IPS-18a (cell line): Measurements from ENCODE around the gene GLT6D1.

ENCODE experiments used
- H3K27ac ChIP-seq: one replicate; pipeline ENCODE4 v1.5.1; 2013; ENCODE audit warnings: low read length
- H3K27me3 ChIP-seq: one replicate; pipeline ENCODE4 v1.6.1; 2013; ENCODE audit warnings: mild to moderate bottlenecking, low read length; ENCODE audit not compliant: control insufficient read depth, insufficient read depth
- H3K36me3 ChIP-seq: one replicate; pipeline ENCODE4 v1.6.1; 2013; ENCODE audit warnings: low read depth, low read length; ENCODE audit not compliant: control insufficient read depth
- H3K4me1 ChIP-seq: one replicate; pipeline ENCODE4 v1.6.1; 2013; ENCODE audit warnings: low read depth, low read length; ENCODE audit not compliant: control insufficient read depth
- H3K4me3 ChIP-seq: one replicate; pipeline ENCODE4 v1.5.1; 2013; ENCODE audit warnings: low read length
- H3K9ac ChIP-seq: one replicate; pipeline ENCODE4 v1.6.1; 2013; ENCODE audit warnings: mild to moderate bottlenecking, low read length, moderate library complexity
- H3K9me3 ChIP-seq: one replicate; pipeline ENCODE4 v1.6.1; 2013; ENCODE audit warnings: low read depth, low read length; ENCODE audit not compliant: control insufficient read depth

The GLT6D1 gene, protein sequence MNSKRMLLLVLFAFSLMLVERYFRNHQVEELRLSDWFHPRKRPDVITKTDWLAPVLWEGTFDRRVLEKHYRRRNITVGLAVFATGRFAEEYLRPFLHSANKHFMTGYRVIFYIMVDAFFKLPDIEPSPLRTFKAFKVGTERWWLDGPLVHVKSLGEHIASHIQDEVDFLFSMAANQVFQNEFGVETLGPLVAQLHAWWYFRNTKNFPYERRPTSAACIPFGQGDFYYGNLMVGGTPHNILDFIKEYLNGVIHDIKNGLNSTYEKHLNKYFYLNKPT

DNA sequence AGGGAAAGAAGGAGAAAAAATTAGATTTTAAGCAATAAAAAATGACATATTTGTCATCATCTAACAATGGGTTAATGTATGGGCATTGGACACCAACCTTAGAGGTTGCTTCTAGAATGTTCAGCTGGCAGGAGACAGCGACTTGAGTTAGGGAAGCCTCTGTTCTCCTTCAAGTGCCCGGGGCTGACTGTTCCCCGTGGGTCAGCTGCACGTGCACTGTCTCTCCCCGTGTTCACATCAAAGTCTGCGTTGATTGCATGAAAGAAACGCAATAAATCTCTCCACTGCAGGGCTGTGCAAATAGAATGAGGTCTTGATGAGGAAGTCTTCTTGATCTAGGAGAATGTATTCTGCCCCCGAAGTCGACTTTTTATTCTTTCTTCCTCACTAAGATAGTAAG, at the start of gene GLT6D1:
GLT6D1 (minus strand) TSS at position 345 of the 400 bp plus-strand sequence. CDS start 353 bp downstream, outside the sequence.
- H3K4me1 ChIP-seq, result no peaks in the 10 kb centered on the region
- peaks cover 4% of the 10 kb centered on the region for H3K9me3 ChIP-seq
- H3K9ac ChIP-seq, result no peak within 1 kb of the TSS
- no peaks in the 10 kb centered on the region for H3K27me3 ChIP-seq
- no peak within 1 kb of the TSS for H3K4me3 ChIP-seq
- no peak within 1 kb of the TSS for H3K27ac ChIP-seq
- no peaks in the 10 kb centered on the region for H3K36me3 ChIP-seq

DNA sequence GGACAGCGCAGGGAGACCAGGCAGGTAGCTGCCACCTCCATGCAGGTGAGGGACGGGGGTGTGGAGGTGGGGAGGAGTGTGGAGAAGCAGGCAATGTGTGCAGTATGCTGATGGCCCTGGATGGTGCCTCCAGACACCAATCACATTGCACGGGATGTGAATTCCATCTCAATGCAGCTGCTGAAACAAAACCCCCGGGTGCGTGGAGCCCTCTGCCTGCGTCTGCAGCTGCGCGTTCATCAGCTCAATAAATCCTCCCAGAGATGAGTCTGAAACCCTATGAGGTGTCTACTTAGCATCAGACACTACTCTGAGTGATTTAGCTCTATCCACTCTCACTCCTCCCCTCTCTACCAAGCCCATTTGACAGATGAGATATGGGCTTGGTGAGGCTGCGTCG, 49.7 kb upstream of the GLT6D1 start:
- H3K9ac ChIP-seq, result no peak overlapping the region
- H3K27me3 ChIP-seq, result no peaks in the 10 kb centered on the region
- H3K27ac ChIP-seq, result no peak overlapping the region
- no peaks in the 10 kb centered on the region for H3K4me1 ChIP-seq
- H3K9me3 ChIP-seq, result no peaks in the 10 kb centered on the region
- H3K4me3 ChIP-seq, result no peak overlapping the region
- no peaks in the 10 kb centered on the region for H3K36me3 ChIP-seq

GRCh38 chr9:135687216-135687615, 47.9 kb upstream of the GLT6D1 start:
- H3K36me3 ChIP-seq, result no peaks in the 10 kb centered on the region
- H3K9me3 ChIP-seq, result no peaks in the 10 kb centered on the region
- H3K9ac ChIP-seq, result no peak overlapping the region
- no peak overlapping the region for H3K27ac ChIP-seq
- no peaks in the 10 kb centered on the region for H3K27me3 ChIP-seq
- H3K4me1 ChIP-seq, result no peaks in the 10 kb centered on the region
- no peak overlapping the region for H3K4me3 ChIP-seq

- Histone ChIP-seq H3K9ac (no peak overlapping the region), H3K27ac (no peak overlapping the region), H3K4me3 (no peak overlapping the region), H3K27me3 (no peaks in the 10 kb centered on the region), H3K36me3 (no peaks in the 10 kb centered on the region), H3K4me1 (no peaks in the 10 kb centered on the region), H3K9me3 (no peaks in the 10 kb centered on the region)
These were observed 45.4 kb upstream of the GLT6D1 start for GRCh38 chr9:135684691-135685090.

- Histone ChIP-seq H3K27me3 (no peaks in the 10 kb centered on the region), H3K27ac (no peak overlapping the region), H3K4me3 (no peak overlapping the region), H3K36me3 (no peaks in the 10 kb centered on the region), H3K9ac (no peak overlapping the region), H3K4me1 (no peaks in the 10 kb centered on the region), H3K9me3 (no peaks in the 10 kb centered on the region)
These were observed 44.2 kb upstream of the GLT6D1 start for GRCh38 chr9:135683401-135684034.

- no peaks in the 10 kb centered on the region for H3K4me1 ChIP-seq
- H3K36me3 ChIP-seq, result no peaks in the 10 kb centered on the region
- H3K27ac ChIP-seq, result no peak overlapping the region
- H3K9ac ChIP-seq, result no peak overlapping the region
- no peaks in the 10 kb centered on the region for H3K9me3 ChIP-seq
- H3K27me3 ChIP-seq, result no peaks in the 10 kb centered on the region
- no peak overlapping the region for H3K4me3 ChIP-seq
These were observed 41.8 kb upstream of the GLT6D1 start for GRCh38 chr9:135681161-135681560.

DNA sequence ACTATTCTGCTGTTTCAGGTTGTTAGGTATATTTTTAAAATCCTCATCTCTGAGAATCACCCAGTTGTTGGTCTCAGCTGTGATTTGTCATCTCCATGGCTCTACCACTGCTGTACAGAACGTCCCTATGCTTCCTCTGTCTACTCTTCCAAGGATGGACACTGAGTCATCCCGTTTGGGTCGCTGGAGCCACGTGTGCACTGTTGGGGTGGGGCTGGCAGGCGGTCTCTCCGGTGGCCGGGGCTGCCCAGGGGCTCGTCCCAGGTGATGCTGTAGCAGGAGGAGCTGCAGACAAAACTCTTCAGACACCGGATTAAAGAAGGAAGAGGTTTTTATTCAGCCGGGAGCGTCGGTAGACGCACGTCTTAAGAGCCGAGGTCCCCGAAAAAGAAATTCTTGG, 40.7 kb upstream of the GLT6D1 start:
- H3K4me3 ChIP-seq, result no peak overlapping the region
- H3K9me3 ChIP-seq, result no peaks in the 10 kb centered on the region
- H3K36me3 ChIP-seq, result no peaks in the 10 kb centered on the region
- no peaks in the 10 kb centered on the region for H3K27me3 ChIP-seq
- no peak overlapping the region for H3K9ac ChIP-seq
- H3K27ac ChIP-seq, result no peak overlapping the region
- no peaks in the 10 kb centered on the region for H3K4me1 ChIP-seq

GRCh38 chr9:135678236-135679017, 39.1 kb upstream of the GLT6D1 start:
- Histone ChIP-seq H3K27me3 (no peaks in the 10 kb centered on the region), H3K9ac (no peak overlapping the region), H3K36me3 (no peaks in the 10 kb centered on the region), H3K4me3 (no peak overlapping the region), H3K27ac (no peak overlapping the region), H3K4me1 (no peaks in the 10 kb centered on the region), H3K9me3 (no peaks in the 10 kb centered on the region)

DNA sequence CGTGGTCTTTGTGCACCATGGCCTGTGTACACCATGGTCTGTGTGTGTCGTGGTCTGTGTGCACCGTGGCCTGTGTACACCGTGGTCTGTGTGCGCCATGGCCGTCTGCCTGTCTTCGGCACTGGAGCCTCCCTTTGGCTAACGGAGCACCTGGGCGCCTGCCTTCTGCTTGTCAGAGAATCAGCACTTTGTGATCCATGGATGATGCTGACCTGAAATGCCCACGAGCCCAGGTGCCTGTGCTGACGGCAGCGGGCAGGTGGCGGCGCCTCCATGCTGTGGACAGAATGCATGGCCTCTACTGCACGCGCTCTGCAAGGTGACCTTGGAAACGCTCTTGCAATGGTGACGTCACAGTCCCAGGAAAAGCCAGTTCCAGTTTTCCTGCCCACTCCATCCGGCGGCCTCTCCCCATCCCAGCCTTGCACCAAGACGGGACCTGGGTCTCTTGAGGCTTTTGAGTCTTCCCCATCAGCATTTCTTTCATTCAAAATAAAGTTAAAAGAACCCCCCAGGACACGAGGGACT, 38.4 kb upstream of the GLT6D1 start:
- Histone ChIP-seq H3K4me1 (no peaks in the 10 kb centered on the region), H3K4me3 (no peak overlapping the region), H3K9ac (no peak overlapping the region), H3K27ac (no peak overlapping the region), H3K36me3 (no peaks in the 10 kb centered on the region), H3K9me3 (no peaks in the 10 kb centered on the region), H3K27me3 (no peaks in the 10 kb centered on the region)

DNA sequence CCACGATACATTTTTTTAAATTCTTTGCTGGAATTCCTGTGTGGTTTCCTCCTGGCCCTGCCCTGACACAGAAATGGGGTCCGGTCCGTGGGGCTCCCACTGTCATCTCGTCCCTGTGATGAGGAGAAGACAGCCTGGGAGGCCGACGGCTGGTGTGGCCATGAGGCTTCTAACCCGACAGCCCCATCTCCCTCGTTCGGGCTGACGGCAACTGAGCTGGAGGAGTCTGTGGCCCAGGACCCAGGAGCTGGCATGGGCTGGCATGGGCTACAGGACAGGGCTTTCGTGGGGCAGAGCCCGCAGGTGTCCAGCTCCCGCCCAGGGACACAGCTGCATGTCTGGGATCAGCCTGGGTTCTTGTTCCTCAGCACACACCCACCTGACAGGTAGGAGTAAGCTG, 37.6 kb upstream of the GLT6D1 start:
- Histone ChIP-seq H3K36me3 (no peaks in the 10 kb centered on the region), H3K9me3 (no peaks in the 10 kb centered on the region), H3K4me3 (no peak overlapping the region), H3K4me1 (no peaks in the 10 kb centered on the region), H3K27me3 (no peaks in the 10 kb centered on the region), H3K27ac (no peak overlapping the region), H3K9ac (no peak overlapping the region)

DNA sequence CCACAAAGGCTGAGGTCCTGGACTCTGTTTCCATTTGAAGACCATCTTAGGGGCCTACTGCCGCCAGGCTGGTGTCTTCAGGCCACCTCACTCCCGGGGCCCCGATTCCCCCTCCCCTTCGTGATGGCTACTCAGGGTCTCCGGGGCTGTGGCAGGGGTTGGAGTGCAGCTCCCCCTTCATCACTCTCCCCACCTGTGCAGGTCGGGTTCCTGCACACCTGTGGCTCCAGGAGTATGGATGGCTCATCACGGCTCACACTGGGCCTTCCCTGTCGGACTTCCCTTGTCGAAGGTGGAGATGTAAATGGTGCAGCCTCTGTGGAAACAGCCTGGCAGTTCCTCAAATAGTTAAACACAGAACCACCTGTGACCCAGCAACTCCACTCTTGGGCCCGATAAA, 35.6 kb upstream of the GLT6D1 start:
- Histone ChIP-seq H3K36me3 (no peaks in the 10 kb centered on the region), H3K9ac (no peak overlapping the region), H3K9me3 (no peaks in the 10 kb centered on the region), H3K4me3 (no peak overlapping the region), H3K27me3 (no peaks in the 10 kb centered on the region), H3K27ac (no peak overlapping the region), H3K4me1 (no peaks in the 10 kb centered on the region)
